Inflammatory macrophage treated with lipopolysaccharide for 1 hour (primary cell): ENCODE measurements around the gene SOWAHB.

Source experiments
- DNase-seq, 2 donors: peaks; one replicate each; pipeline ENCODE4 v3.0.0-alpha.2; 2020 to 2022

Gene SOWAHB

GRCh38 chr4:76850010-76850441 is 47.9 kb downstream of the SOWAHB start:
- DNase-seq, result no peak
